ENCODE results near the gene MAT1A.

GRCh38 chr10:80271416-80271815, 18.0 kb downstream of the MAT1A start:
- TF ChIP-seq CTCF (IDR thresholded peaks at IDR 0.05; ENCODE audit: control extremely low read depth in 1 of 3, insufficient read depth in 1 of 3, low read depth in 1 of 3, low read length in 3 of 3), result no peak
- no peak for TF ChIP-seq PHF8 (conservative IDR thresholded peaks at IDR 0.05; ENCODE audit: low read depth, low read length)
- no peak for TF ChIP-seq POLR2AphosphoS5 (IDR thresholded peaks at IDR 0.05; ENCODE audit: low read depth, low read length)
- no peak for TF ChIP-seq EGR1 (IDR thresholded peaks at IDR 0.05; ENCODE audit: borderline replicate concordance, low read depth, low read length)
- no peak for TF ChIP-seq SRF (IDR thresholded peaks at IDR 0.05; ENCODE audit: low read depth, low read length)
- no peak for TF ChIP-seq CHD2 (IDR thresholded peaks at IDR 0.05; ENCODE audit: low read length)
- TF ChIP-seq JUND (IDR thresholded peaks at IDR 0.05; ENCODE audit: low read length), result no peak
- no peak for TF ChIP-seq BACH1 (IDR thresholded peaks at IDR 0.05; ENCODE audit: low read length)
- TF ChIP-seq EZH2 (IDR thresholded peaks at IDR 0.05; ENCODE audit: low read depth, low read length, severe bottlenecking), result no peak
- TF ChIP-seq SP1 (IDR thresholded peaks at IDR 0.05; ENCODE audit: low read depth, low read length), result no peak
- no peak for TF ChIP-seq USF2 (IDR thresholded peaks at IDR 0.05; ENCODE audit: low read length)
